ENCODE results near the gene TREX2. TPM values are rescaled to one million over a fixed set of nuclear protein-coding genes. Genes with fewer than 3 reads are reported as not detected.
A peak's percentile ranks its signal among the peaks of the same experiment; 100 is the strongest.

The TREX2 gene
- polyA plus RNA-seq, 1 donor from 2014 or later: not detected

GRCh38 chrX:153439977-153440376, 5.9 kb downstream of the TREX2 start:
- no peak for TF ChIP-seq CTCF (IDR thresholded peaks at IDR 0.05; ENCODE audit: poor library complexity, severe bottlenecking)
- no peak for TF ChIP-seq TAF1 (IDR thresholded peaks at IDR 0.05; ENCODE audit: low read depth)
- TF ChIP-seq EP300 (conservative IDR thresholded peaks at IDR 0.05; ENCODE audit: poor library complexity, severe bottlenecking): no peak
- TF ChIP-seq MXI1 (conservative IDR thresholded peaks at IDR 0.05; ENCODE audit: poor library complexity, severe bottlenecking): no peak
- TF ChIP-seq REST (IDR thresholded peaks at IDR 0.05; ENCODE audit: borderline replicate concordance): no peak
- TF ChIP-seq SMC3 (conservative IDR thresholded peaks at IDR 0.05; ENCODE audit: poor library complexity): no peak
- TF ChIP-seq EZH2 (IDR thresholded peaks at IDR 0.05; ENCODE audit: borderline replicate concordance, insufficient read depth, low read length, poor library complexity, severe bottlenecking): no peak
- TF ChIP-seq RAD21 (conservative IDR thresholded peaks at IDR 0.05): no peak
- Histone ChIP-seq H3K9ac (ENCODE audit: low read length) (no peak overlapping the region), H3K36me3 (ENCODE audit: insufficient read depth, low read length) (no peaks in the 10 kb centered on the region), H2AFZ (ENCODE audit: low read depth, low read length) (no peak overlapping the region), H3K4me3 (ENCODE audit: low read length) (no peak overlapping the region), H3K27me3 (ENCODE audit: insufficient read depth, low read depth, low read length) (no peaks in the 10 kb centered on the region), H3F3A (ENCODE audit: insufficient read depth, low read length, poor library complexity, severe bottlenecking) (no peaks in the 10 kb centered on the region), H3K9me3 (ENCODE audit: low read length) (no peaks in the 10 kb centered on the region), H3K4me2 (ENCODE audit: low read length) (no peak overlapping the region), H3K9me2 (ENCODE audit: insufficient read depth, low read length) (no peaks in the 10 kb centered on the region), H3K79me2 (replicated peaks; ENCODE audit: insufficient read depth, low read length) (no peaks in the 10 kb centered on the region), H3K27ac (ENCODE audit: low read length) (no peak overlapping the region), H4K20me1 (ENCODE audit: insufficient read depth) (no peaks in the 10 kb centered on the region)

GRCh38 chrX:153438532-153438931, 7.3 kb downstream of the TREX2 start:
- no peaks in the 10 kb centered on the region for H4K20me1 ChIP-seq (ENCODE audit: insufficient read depth)
- H3K27me3 ChIP-seq (ENCODE audit: insufficient read depth, low read depth, low read length): no peaks in the 10 kb centered on the region

More at GRCh38 chrX:153438532-153438931, 7.3 kb downstream of the TREX2 start:
- TF ChIP-seq SMC3 (conservative IDR thresholded peaks at IDR 0.05; ENCODE audit: poor library complexity): peak; percentile 71
- TF ChIP-seq RAD21 (conservative IDR thresholded peaks at IDR 0.05): peak; percentile 66
- TF ChIP-seq CTCF (IDR thresholded peaks at IDR 0.05; ENCODE audit: poor library complexity, severe bottlenecking): peak; percentile 60
- no peak for TF ChIP-seq EP300 (conservative IDR thresholded peaks at IDR 0.05; ENCODE audit: poor library complexity, severe bottlenecking)
- no peak overlapping the region for H3K4me3 ChIP-seq (ENCODE audit: low read length)
- H3K9me2 ChIP-seq (ENCODE audit: insufficient read depth, low read length): no peaks in the 10 kb centered on the region
- no peak overlapping the region for H3K27ac ChIP-seq (ENCODE audit: low read length)
- no peak overlapping the region for H3K4me2 ChIP-seq (ENCODE audit: low read length)
- no peaks in the 10 kb centered on the region for H3K79me2 ChIP-seq (replicated peaks; ENCODE audit: insufficient read depth, low read length)
- H3F3A ChIP-seq (ENCODE audit: insufficient read depth, low read length, poor library complexity, severe bottlenecking): no peaks in the 10 kb centered on the region
- no peaks in the 10 kb centered on the region for H3K9me3 ChIP-seq (ENCODE audit: low read length)
- H2AFZ ChIP-seq (ENCODE audit: low read depth, low read length): no peak overlapping the region
- H3K36me3 ChIP-seq (ENCODE audit: insufficient read depth, low read length): no peaks in the 10 kb centered on the region
- H3K9ac ChIP-seq (ENCODE audit: low read length): no peak overlapping the region
